H54 (cell line): ENCODE data around the gene MALSU1.
"Not testable (repeated sequence)": the region's sequence is repeated elsewhere in the genome, so short reads cannot be mapped to it uniquely, and the experiment has no call there.

Experiments used
- DNase-seq: peaks from one replicate; pipeline ENCODE4 v3.0.0; 2011; ENCODE audit warnings: low spot score, mixed read lengths; ENCODE audit not compliant: insufficient read length
- FAIRE-seq: peaks from 3 replicates; lab custom pipeline; 2011; peaks lifted over from hg19 to GRCh38; lab: Jason Lieb, UNC
- POLR2A ChIP-seq: IDR thresholded peaks from 2 replicates; pipeline ENCODE4 v1.6.1; 2011; ENCODE audit warnings: low read depth, mild to moderate bottlenecking, low read length

The MALSU1 gene

DNA sequence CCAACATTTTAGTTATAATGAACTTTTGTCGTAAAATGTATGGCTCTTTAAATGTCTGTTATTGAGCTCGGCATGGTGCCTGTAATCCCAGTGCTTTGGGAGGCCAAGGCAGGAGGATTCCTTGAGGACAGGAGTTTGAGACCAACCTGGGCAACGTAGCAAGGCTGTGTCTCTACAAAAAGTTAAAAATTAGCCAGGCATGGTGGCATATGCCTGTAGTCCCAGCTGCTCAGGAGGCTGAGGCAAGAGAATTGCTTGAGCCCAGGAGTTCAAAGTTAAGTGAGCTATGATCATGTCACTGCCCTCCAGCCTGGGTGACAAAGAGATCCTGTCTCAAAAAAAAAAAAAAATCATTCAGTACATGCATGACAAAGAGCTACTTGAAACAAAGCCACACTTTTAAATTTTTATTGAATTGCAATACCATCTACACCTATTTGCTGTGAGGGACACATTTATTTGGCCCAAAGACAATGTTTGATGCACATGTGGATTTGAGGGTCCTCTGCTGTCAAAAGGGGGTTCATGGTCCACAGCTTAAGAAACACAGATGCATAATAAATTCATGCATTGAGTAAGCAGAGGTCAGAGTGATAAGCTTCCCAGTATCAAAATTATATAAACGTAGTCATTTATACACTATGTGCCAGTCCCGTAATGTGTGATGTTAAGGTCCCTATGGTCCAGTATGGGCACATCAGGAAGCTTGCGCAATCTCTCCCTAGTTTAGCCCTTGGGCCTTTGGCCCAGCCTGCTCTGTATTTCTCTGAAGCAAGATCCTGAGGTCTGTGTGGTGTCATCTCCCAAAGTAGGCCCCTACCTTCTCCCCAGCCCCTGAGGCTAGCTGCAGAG, 4.4 kb upstream of the MALSU1 start:
- TF ChIP-seq POLR2A: no peak
- DNase-seq: no peak
- no peak for FAIRE-seq

DNA sequence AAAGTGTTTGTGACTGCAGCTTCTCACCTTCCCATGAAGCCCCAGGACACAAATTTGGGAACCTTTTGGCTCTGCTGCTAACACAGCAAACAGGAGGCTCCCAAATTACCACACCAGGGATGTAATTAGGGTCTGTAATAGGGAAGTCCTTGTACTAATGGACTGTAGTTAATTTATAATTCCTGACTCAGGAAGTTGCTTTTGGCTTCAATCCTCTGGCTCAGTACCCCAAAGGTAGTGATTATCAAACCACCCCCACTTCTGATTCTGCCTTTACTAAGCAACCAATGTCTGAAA, 3.8 kb upstream of the MALSU1 start:
- TF ChIP-seq POLR2A: no peak
- DNase-seq (no peak), FAIRE-seq (no peak)

DNA sequence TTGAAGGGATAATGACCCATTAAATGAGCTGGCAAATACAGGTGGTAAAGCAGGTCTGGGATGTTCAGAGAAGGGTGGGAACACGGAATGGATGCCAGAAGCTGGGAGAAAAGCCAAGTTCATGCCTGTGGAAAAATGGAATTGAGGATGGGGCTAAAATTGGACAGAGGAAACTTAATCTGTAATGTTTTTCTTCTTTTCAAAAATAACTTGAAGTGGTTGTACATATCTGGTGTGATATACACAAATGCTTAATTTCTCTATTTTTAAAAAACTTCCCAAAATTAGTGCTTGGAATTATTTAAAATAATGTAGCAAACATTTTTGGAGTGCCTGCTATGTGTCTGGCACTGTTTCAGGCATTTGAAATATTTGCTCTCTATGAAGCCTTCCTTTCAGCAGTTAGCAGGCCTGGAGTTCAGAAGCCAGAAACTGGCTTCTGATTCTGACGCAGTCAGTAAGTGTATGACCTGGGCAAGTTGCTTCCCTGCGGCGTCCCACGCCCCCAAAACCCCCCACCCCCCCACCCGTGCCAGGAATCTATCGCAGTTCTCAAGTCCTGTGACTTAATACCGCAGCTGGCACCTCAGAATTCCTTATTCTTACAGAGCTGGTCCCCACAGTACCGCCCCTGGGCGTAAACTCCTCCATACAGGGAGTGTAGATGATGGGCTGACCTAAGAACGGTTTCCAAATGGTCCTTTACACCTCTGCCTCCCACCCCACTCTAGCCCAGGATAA, 828 bp upstream of the MALSU1 start:
- FAIRE-seq (no peak), DNase-seq (peak; percentile 40)
- no peak for TF ChIP-seq POLR2A

DNA sequence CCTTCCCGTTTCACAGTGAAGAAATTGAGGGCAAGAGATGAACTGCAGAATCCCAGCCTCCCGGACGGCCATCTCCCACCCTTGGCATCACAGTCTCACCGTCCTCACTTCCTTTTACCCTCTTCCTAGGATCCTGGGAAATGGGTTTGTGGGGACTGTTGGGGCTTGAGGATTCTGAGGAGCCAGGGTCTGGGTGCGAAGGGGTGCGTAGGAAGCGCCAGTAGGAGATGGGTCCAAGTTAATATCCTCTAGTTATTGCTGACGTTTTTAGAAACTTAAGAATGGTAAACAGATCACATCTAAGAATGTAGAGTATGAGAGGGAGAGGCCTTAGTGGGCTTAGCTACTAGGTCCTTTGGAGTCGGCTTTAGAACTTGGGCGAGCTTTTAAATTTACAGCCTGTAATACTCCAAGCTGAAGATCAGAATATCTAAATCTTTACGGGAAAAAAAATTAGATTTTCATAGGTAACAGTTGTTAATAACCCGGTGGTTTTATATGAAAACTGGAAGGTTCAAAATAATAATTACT, 696 bp downstream of the MALSU1 start:
- FAIRE-seq: no peak
- TF ChIP-seq POLR2A: no peak
- DNase-seq: peak; percentile 38

DNA sequence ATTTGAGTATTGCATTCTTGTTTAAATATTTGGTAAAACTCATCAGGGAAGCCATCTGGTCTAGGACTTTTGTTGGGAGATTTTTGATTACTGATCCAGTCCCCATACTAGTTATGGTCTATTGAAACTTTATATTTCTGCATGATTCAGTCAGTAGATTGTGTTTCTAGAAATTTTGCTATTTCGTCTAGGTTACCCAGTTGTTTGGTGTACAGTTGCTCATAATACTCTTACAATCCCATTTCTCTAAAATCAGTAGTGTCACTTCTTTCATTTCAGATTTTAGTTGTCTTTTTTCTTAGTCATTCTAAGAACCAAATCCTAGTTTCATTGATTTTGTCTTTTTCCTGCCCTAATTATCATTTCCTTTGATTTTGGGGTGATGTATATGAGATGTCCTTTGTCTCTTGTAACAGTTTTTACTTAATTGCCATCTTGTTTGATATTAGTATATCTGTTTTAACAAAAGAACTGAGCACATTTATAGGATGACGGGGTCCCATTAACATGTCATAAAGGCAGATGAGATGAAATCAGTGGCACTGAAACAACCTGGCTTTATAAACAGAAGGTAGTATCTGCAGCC, 7.9 kb downstream of the MALSU1 start:
- TF ChIP-seq POLR2A: no peak
- DNase-seq (no peak), FAIRE-seq (no peak)

DNA sequence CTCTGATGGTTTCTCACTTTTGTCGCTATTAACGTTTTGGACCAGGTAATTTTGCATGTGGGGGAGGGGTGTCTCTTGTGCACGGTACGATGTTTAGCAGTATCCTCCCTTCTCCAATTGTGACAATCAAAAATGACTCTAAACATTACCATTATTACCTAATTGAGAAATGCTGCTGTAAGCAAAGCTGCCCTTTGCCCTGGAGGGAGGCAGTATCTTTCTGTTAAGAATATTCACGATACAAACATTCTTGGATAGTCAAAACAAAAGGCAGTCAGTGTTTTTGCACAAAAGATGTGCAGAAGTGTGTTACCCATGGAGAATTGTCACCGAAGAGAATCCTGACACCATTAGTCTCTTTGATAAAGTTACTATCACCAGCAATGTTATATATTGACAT, 9.6 kb downstream of the MALSU1 start:
- no peak for FAIRE-seq

DNA sequence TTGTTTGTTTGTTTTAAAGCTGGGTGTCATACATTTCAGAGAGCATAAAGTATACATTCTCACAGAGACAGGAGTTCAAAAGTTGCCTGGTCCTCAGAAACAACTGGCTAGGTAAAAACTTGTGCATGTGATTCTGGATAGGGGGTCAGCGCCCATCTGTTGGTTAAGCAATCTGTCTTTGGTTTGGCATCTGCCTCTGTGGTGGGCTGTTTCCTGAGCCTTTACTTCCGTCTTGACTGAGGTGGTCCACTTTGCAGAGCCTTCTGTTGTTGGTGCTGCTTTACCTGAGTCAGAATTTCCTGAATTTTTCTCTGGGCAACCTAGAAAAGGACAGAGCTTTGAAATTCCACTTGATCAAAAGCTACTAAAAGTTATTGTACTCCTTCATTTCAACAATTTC, 13.0 kb downstream of the MALSU1 start:
- not testable (repeated sequence) for DNase-seq, FAIRE-seq

More for the DNA sequence above, 9.6 kb downstream of the MALSU1 start:
- TF ChIP-seq POLR2A: no peak
- no peak for DNase-seq

DNA sequence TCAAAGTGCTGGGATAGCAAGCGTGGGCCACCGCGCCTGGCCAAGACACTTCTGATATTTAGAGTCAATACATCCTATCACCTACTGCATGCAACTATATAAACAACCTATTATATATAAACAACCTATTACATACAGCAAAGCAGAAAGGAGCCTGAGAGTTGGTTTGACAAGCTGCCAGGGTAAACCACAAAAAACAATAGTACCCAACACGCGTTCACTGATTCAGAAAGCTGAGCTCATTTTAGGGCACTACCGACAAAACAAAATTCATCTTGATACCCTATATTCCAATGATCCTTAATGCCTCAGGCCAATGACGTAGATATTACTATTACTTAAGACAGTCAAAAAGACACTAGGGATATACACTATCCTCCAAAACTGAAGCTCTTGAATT, 16.2 kb downstream of the MALSU1 start:
- no peak for FAIRE-seq
- no peak for TF ChIP-seq POLR2A

DNA sequence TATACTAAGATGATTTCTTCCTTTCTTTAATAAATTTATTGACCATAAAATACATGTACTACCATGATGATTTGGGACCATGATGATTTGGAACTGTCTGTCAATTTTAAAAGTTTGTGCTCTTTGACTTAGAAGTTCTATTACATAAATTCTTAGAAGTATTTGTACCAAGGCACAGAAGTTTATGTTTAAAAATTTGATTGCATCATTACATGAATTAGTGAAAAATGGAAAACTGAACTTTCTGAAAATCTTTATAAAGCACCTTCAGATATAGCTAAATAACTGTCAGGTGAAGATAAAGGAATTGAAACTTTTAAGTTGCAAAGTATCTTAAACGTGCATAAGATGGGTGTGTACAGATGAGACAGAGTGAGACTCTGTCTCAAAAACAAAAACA, 32.0 kb downstream of the MALSU1 start:
- DNase-seq (no peak), FAIRE-seq (no peak)
- no peak for TF ChIP-seq POLR2A

More for the DNA sequence above, 16.2 kb downstream of the MALSU1 start:
- peak; percentile 30 for DNase-seq

DNA sequence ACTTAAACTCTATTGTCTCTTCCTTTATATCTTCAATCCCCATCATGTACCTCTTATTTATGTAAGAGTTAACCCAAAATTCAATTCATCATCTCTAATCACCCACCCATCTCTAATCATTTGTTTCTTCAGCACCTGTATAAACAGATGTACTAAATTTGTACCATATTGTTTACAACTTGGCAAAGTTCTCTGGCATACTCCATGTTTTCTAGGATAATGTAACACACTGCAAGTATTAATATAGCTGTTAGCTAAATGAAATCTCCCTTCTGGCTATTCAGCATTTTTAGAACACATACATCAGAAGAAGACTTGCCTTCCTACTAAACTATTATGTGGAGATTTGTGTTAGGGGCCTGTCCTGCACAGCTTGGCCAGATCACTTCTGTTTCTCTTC, 33.1 kb downstream of the MALSU1 start:
- no peak for FAIRE-seq

DNA sequence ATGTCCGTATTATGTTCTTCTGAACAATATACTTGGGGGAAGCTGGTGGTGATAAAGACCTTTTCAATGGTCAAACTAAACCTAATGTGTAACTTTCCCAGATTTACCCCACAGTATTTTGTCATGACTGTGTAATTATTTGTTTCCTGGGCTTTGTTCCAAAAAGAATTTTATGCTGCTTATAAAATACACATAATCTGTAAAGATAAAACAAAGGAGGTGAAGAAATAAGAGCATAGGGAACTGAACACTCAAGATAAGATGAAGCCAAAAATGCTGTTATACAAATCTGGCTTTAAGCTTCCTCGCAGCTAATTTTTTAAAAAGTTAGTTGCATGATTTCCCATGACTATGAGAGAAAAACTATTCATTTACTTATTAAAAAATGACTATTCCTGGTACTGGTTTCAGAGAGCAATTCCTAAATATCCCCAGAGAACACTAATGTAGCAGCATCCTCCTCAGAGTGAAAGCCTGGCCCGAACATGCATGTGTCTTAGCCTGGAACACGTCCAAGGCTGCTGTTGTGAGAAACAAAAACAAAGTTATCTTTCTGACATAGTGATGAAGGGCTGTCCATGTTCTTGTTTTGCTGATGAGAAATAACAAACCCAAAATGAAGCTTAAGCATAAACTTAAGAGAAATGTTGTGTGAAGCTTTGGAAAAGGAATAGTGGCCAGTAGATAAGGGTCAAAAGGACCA, 33.9 kb downstream of the MALSU1 start:
- TF ChIP-seq POLR2A: no peak
- DNase-seq: no peak

More for the DNA sequence above, 33.1 kb downstream of the MALSU1 start:
- no peak for DNase-seq
- TF ChIP-seq POLR2A: no peak

DNA sequence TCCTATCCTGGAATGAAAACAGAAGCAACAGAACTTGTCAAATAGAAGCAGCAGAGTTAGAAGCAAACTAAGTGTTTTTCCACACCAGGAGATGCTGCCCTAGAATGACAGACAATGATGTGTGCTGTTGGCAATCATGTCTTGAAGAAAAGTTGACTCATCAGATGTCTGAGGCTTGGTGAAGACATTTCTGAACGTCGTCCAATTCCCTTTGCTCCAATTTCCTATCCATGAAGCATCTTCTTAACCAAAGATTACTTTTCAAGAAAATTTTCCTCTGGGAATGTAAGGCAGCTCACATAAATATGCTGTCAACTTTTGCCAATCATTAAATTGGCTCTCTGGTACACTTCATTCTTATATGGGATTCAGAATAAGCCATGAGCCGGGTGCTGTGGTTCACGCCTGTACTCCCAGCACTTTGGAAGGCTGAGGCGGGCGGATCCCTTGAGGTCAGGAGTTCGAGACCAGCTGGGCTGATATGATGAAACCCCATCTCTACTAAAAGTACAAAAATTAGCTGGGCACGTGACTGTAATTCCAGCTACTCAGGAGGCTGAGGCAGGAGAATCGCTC, 34.6 kb downstream of the MALSU1 start:
- FAIRE-seq (peak; percentile 89), DNase-seq (peak; percentile 48)
- no peak for TF ChIP-seq POLR2A

More for the DNA sequence above, 33.9 kb downstream of the MALSU1 start:
- no peak for FAIRE-seq

DNA sequence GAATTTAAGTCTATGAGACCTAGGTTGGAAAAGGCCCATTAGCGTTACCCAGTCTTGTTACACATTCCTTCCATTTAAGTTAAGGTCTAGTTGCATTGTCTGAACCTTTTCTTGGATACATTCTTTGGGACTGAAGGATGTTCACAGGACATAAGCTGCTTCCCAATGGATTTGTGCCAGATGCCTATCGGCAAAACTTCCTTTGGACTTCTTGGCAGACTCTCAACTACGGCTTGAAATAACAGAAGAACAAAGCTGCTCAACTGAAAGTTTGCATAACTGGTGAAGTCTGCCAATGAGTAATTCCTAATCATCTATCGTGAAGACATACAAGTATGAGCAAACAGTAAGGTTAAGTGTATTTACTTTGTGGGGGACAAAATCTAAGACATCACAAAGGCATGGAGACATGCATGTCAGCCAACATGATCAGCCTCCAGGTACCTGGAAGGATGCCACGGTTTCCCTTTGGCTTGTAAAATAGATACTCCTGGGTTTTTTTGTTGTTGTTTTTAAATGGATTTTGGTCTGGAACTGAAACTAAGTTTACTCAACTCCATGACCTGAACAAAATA, 35.4 kb downstream of the MALSU1 start:
- peak; percentile 77 for DNase-seq
- peak; percentile 98 for FAIRE-seq

More for the DNA sequence above, 35.4 kb downstream of the MALSU1 start:
- TF ChIP-seq POLR2A: no peak
